Measurements from ENCODE around the gene FAM110A. TPM values are rescaled to one million over a fixed set of nuclear protein-coding genes. Genes with fewer than 3 reads are reported as not detected.
"Not testable (repeated sequence)": the region's sequence is repeated elsewhere in the genome, so short reads cannot be mapped to it uniquely, and the experiment has no call there.

FAM110A gene
- total RNA-seq, 1 donor from 2014 or later = 7.1 TPM

DNA sequence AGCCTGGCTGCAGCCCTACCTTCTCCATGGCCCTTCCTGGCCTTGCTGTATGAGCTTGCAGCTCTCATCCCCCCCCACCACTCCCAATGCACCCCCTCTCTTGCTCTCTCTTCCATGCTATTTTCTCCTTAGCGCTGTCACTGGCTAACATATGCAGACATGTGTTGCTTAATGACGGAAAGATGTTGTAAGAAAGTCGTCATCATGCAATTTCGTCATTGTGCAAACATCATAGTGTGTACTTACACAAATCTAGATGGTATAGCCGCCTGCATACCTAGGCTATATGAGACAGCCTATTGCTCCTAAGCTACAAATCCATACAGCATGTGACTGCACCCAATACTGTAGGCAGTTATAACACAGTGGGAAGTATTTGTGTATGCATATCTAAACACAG lies 55.6 kb downstream of the FAM110A start:
- no peak for FAIRE-seq
- DNase-seq (ENCODE audit: low read depth) = peak; percentile 5
- Histone ChIP-seq H3K4me3 (ENCODE audit: low read depth, low read length) (no peak overlapping the region), H3K36me3 (ENCODE audit: control insufficient read depth, insufficient read depth, low read length) (no peaks in the 10 kb centered on the region), H3K27me3 (ENCODE audit: control insufficient read depth, insufficient read depth, low read length) (no peaks in the 10 kb centered on the region)
- TF ChIP-seq, protein P1, sequence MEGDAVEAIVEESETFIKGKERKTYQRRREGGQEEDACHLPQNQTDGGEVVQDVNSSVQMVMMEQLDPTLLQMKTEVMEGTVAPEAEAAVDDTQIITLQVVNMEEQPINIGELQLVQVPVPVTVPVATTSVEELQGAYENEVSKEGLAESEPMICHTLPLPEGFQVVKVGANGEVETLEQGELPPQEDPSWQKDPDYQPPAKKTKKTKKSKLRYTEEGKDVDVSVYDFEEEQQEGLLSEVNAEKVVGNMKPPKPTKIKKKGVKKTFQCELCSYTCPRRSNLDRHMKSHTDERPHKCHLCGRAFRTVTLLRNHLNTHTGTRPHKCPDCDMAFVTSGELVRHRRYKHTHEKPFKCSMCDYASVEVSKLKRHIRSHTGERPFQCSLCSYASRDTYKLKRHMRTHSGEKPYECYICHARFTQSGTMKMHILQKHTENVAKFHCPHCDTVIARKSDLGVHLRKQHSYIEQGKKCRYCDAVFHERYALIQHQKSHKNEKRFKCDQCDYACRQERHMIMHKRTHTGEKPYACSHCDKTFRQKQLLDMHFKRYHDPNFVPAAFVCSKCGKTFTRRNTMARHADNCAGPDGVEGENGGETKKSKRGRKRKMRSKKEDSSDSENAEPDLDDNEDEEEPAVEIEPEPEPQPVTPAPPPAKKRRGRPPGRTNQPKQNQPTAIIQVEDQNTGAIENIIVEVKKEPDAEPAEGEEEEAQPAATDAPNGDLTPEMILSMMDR (IDR thresholded peaks at IDR 0.05; ENCODE audit: insufficient read depth, low read length, severe bottlenecking) = no peak

DNA sequence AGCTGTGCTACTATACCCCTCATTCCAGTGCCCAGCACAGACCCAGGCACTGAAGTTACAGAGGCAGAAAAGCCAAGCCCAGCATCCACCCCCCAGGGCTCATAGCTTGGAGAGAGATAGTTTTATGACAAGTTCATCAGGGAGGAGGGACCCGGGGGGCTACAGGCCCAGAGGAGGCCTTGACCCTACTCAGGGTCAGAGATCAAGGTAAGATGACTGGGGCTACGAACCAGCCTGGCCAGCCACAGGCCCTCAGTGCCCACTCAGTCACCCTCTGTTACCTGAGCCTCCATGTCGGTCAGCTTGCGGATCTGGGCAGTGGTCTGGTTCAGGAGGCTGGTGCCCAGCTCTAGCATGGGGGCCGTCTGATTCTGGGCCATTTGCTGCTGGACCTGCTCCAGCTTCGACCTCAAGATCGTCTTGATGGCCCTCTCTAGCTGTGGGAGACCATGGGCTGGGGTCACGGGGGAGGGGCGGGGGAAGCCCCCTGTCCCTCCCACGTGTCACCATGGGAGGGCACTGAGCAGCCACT lies 56.5 kb downstream of the FAM110A start:
- FAIRE-seq (no peak), DNase-seq (ENCODE audit: low read depth) (no peak)
- no peak overlapping the region for H3K4me3 ChIP-seq (ENCODE audit: low read depth, low read length)
- H3K36me3 ChIP-seq (ENCODE audit: control insufficient read depth, insufficient read depth, low read length) = no peaks in the 10 kb centered on the region
- TF ChIP-seq, protein P1 (IDR thresholded peaks at IDR 0.05; ENCODE audit: insufficient read depth, low read length, severe bottlenecking) = no peak
- no peaks in the 10 kb centered on the region for H3K27me3 ChIP-seq (ENCODE audit: control insufficient read depth, insufficient read depth, low read length)

DNA sequence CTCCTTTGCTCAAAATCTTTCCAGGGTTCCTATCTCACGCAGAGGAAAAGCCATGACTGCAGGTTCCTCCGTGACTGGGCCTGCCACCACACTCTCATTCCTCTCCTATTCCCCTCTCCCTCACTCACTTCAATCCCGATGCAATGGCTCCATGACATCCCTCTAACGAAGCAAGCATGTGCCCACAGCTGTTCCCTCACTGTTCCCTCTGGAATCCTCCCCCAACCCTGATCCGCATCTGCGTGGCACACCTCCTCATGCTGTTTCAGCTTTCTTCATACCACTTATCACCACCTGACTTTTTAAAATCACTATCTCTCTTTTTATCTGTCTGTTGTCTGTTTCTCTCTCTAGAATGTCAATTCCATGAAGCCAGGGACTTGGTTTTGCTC lies 57.1 kb downstream of the FAM110A start:
- DNase-seq (ENCODE audit: low read depth) (no peak), FAIRE-seq (no peak)
- Histone ChIP-seq H3K27me3 (ENCODE audit: control insufficient read depth, insufficient read depth, low read length) (no peaks in the 10 kb centered on the region), H3K36me3 (ENCODE audit: control insufficient read depth, insufficient read depth, low read length) (no peaks in the 10 kb centered on the region), H3K4me3 (ENCODE audit: low read depth, low read length) (no peak overlapping the region)
- TF ChIP-seq, protein P1 (IDR thresholded peaks at IDR 0.05; ENCODE audit: insufficient read depth, low read length, severe bottlenecking) = no peak

DNA sequence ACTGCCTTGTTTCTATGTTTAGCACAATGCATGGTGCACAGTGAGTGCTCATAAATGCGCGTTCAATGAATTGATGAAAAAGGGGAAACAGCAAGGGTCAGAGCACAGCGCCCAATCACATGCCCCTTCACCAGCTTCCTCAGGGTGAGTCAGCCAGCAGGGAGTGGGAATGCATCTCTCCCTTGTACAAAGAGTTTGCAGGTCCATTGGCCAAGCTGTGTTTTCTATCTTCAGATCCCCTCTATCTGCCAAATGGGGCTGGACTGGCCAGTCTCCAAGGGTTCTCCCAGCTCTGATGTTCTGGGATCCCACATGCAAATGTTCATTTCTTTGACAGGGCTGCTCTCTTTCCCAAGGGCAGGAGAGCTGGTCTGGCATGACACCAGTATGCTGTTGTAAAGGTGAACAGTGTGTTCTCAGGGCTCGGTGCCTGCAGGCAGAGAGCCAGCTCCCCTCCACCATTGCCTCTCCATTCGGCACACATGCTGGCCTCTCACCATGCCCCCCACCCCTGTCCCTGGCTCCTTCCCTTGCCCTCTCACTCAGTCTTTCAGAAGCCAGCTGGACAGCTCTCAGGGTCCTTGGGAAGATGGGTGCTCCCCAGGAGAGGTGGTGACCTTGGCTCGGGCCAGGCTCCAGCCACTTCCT lies 57.7 kb downstream of the FAM110A start:
- H3K27me3 ChIP-seq (ENCODE audit: control insufficient read depth, insufficient read depth, low read length) = no peaks in the 10 kb centered on the region
- no peak overlapping the region for H3K4me3 ChIP-seq (ENCODE audit: low read depth, low read length)
- TF ChIP-seq, protein P1 (IDR thresholded peaks at IDR 0.05; ENCODE audit: insufficient read depth, low read length, severe bottlenecking) = no peak
- FAIRE-seq = peak; percentile 36
- DNase-seq (ENCODE audit: low read depth) = no peak
- no peaks in the 10 kb centered on the region for H3K36me3 ChIP-seq (ENCODE audit: control insufficient read depth, insufficient read depth, low read length)

DNA sequence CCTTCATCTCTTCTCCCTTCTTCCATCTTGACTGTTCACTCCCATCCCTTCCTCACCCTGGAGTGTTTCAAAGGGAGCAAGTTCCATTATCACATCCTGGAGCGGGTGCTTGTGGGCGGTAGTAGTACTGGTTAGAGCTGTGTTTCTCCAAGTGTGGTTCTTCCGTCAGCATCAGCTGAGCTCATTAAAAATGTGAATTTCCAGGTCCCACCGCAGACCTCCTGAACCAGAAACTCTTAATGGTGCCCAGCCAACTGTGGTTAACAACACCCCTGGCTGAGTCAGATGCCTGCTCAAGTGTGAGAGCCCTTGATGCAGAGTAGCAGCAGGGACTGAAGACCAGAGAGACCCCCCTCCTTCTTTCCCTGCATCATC lies 58.2 kb downstream of the FAM110A start:
- no peaks in the 10 kb centered on the region for H3K27me3 ChIP-seq (ENCODE audit: control insufficient read depth, insufficient read depth, low read length)
- TF ChIP-seq, protein P1 (IDR thresholded peaks at IDR 0.05; ENCODE audit: insufficient read depth, low read length, severe bottlenecking) = no peak
- H3K36me3 ChIP-seq (ENCODE audit: control insufficient read depth, insufficient read depth, low read length) = no peaks in the 10 kb centered on the region
- FAIRE-seq = no peak
- no peak overlapping the region for H3K4me3 ChIP-seq (ENCODE audit: low read depth, low read length)
- DNase-seq (ENCODE audit: low read depth) = no peak

DNA sequence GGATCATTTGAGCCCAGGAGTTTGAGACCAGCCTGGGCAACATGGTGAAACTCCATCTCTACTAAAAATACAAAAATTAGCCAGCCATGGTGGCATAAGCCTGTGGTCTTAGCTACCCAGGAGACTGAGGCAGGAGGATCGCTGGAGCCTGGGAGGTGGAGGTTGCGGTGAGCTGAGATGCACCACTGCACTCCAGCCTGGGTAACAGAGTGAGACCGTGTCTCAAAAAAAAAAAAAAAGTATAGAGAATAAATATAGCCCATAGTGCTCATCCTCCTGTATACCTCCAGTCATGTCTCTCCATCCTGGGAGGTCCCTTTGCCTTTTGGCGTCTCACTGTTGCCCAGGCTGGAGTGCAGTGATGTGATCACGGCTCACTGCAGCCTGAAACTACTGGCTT lies 58.9 kb downstream of the FAM110A start:
- not testable (repeated sequence) for FAIRE-seq; DNase-seq (ENCODE audit: low read depth); H3K4me3 ChIP-seq (ENCODE audit: low read depth, low read length); H3K36me3 ChIP-seq (ENCODE audit: control insufficient read depth, insufficient read depth, low read length); H3K27me3 ChIP-seq (ENCODE audit: control insufficient read depth, insufficient read depth, low read length)

Other genes starting within 250 kb of the FAM110A start
- not detected in 2 replicates for gene TCF15, start 223.4 kb upstream of the FAM110A start, total RNA-seq
- gene SRXN1, start 180.5 kb upstream of the FAM110A start, total RNA-seq = 99.5 and 146 TPM in 2 replicates
- not detected in 2 replicates for gene SCRT2, start 157.9 kb upstream of the FAM110A start, total RNA-seq
- 0.26 and 0.53 TPM in 2 replicates for gene SLC52A3, start 65.2 kb upstream of the FAM110A start, total RNA-seq
- not detected in 2 replicates for gene ANGPT4, start 82.6 kb downstream of the FAM110A start, total RNA-seq
- gene RSPO4, start 168.6 kb downstream of the FAM110A start, total RNA-seq = not detected in 2 replicates